ENCODE measurements around the gene UBLCP1.

GRCh38 chr5:159242656-159243055, 20.4 kb upstream of the UBLCP1 start:
- TF ChIP-seq CTCF (IDR thresholded peaks at IDR 0.05; ENCODE audit: low read depth, low read length, poor library complexity, severe bottlenecking) (no peak), EZH2phosphoT487 (IDR thresholded peaks at IDR 0.05; ENCODE audit: borderline replicate concordance, low read length) (no peak)

Data from DOHH2 (cell line).